MG63 (cell line): Measurements from ENCODE around the gene HTR2A. TPM values are rescaled to one million over a fixed set of nuclear protein-coding genes. Genes with fewer than 3 reads are reported as not detected.
"Not testable (repeated sequence)": the region's sequence is repeated elsewhere in the genome, so short reads cannot be mapped to it uniquely, and the experiment has no call there.

Experiments used
- DNase-seq: peaks from one replicate; pipeline ENCODE4 v3.0.0-alpha.2; 2020
- H3K27me3 ChIP-seq: fragments of 250-450 bp; sonication (Bioruptor Pico); 2 replicates; pipeline ENCODE4 v1.5.1; 2020; ENCODE audit warnings: mild to moderate bottlenecking, moderate library complexity
- H3K36me3 ChIP-seq: fragments of 250-450 bp; sonication (Bioruptor Pico); 2 replicates; pipeline ENCODE4 v1.5.1; 2020; ENCODE audit warnings: mild to moderate bottlenecking, moderate library complexity
- H3K4me3 ChIP-seq: fragments of 250-450 bp; sonication (Bioruptor Pico); 2 replicates; pipeline ENCODE4 v1.5.1; 2020; ENCODE audit warnings: mild to moderate bottlenecking, moderate library complexity
- H3K9me3 ChIP-seq: fragments of 250-450 bp; sonication (Bioruptor Pico); 2 replicates; pipeline ENCODE4 v1.5.1; 2020; ENCODE audit warnings: mild to moderate bottlenecking, moderate library complexity
- total RNA-seq: library from RNA; depleted of rRNA; stranded (reverse); fragments of >200 nt; shearing (Covaris generic); gene quantifications from 2 replicates; pipeline ENCODE4 v1.2.3, GENCODE V29; 2014; ENCODE audit warnings: low replicate concordance

HTR2A gene
- total RNA-seq, 1 experiment from 2014 or later, result not detected

DNA sequence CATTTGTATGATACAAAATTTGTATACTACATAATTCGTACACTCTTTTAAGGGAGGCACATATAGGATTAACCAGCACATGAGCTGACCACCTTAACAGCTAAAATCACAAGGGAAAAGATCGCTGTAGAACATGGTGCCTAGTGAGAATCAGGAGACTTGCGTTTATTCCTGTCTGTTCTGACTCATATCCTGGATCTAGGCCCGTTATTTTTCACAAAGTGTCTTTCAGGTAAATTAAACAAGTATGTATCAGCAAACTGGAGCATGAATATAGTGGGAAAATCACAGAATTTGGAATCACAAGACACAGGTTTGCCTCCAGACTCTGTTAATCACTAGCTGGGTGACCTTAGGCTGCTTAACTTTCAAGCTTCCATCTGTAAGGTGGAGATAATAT, 52.4 kb downstream of the HTR2A start:
- DNase-seq, result no peak
- Histone ChIP-seq H3K36me3 (no peaks in the 10 kb centered on the region), H3K27me3 (no peaks in the 10 kb centered on the region), H3K4me3 (no peak overlapping the region), H3K9me3 (no peaks in the 10 kb centered on the region)

DNA sequence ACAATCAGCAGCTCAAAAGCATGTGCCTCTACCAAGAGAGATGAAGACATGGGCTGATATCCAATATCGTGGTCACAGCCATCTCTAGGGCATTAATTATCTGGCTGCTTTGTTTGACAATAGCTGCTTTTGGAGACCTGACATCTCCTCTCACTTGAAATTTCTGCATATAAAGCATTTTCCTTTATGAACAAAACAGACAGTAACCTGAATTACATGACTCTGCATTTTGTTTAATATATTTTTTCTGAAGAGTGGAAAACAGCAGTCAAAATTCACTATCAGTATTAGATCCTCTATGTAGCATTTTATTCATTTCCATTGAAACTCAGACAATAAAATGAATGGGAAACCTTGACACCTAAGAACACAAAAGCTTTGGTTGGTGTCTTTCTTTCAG, 57.5 kb downstream of the HTR2A start:
- no peaks in the 10 kb centered on the region for H3K9me3 ChIP-seq
- DNase-seq, result no peak
- no peak overlapping the region for H3K4me3 ChIP-seq
- H3K36me3 ChIP-seq, result no peaks in the 10 kb centered on the region
- no peaks in the 10 kb centered on the region for H3K27me3 ChIP-seq

DNA sequence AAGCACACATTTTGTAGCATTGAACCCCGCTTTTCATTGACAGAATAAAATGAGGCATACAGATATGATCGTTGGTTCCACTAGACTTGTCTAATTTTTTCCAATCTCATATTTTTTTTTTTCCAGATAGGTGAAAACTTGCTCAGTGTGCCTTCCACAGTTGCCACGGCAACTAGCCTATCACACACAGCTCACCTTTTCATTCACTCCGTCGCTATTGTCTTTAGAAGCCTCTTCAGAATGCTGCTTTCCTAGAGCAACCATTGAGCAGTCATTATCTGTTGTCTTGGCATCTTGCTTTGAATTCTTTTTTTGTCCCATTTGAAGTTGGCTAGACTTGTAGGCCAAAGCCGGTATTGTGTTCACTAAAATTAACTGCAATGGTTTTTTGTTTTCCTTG, 62.2 kb downstream of the HTR2A start:
- H3K9me3 ChIP-seq, result no peaks in the 10 kb centered on the region
- H3K36me3 ChIP-seq, result no peaks in the 10 kb centered on the region
- H3K27me3 ChIP-seq, result no peaks in the 10 kb centered on the region
- no peak overlapping the region for H3K4me3 ChIP-seq
- no peak for DNase-seq

DNA sequence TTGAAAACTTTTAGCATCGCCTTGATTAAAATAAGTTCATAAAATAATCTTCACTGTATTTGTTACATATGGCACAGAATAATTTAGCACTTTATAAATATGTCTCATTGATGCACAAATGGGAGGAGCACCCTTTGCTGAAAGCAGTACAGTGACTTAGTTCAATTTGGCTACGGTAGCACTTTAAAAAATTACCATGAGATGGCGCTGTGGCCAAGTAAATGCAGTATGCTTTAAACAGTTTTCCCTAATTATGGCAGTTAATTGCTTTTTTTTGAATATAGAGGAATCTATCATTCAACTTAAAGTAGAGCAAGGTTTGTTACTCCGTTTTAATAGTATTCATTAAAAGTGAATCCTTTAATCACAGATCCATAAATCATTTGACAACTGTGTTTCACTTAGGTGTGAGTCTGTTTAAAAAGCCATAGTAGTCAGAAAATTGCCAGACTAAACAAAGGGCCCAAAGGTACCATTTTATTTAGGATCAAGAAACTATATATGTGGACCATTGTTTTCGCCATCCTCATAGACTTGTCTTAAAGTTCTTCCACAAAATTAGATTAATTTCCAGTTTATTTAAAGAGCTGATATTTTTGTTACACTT, 65.2 kb downstream of the HTR2A start:
- DNase-seq, result no peak
- no peaks in the 10 kb centered on the region for H3K36me3 ChIP-seq
- no peaks in the 10 kb centered on the region for H3K27me3 ChIP-seq
- no peaks in the 10 kb centered on the region for H3K9me3 ChIP-seq
- H3K4me3 ChIP-seq, result no peak overlapping the region

DNA sequence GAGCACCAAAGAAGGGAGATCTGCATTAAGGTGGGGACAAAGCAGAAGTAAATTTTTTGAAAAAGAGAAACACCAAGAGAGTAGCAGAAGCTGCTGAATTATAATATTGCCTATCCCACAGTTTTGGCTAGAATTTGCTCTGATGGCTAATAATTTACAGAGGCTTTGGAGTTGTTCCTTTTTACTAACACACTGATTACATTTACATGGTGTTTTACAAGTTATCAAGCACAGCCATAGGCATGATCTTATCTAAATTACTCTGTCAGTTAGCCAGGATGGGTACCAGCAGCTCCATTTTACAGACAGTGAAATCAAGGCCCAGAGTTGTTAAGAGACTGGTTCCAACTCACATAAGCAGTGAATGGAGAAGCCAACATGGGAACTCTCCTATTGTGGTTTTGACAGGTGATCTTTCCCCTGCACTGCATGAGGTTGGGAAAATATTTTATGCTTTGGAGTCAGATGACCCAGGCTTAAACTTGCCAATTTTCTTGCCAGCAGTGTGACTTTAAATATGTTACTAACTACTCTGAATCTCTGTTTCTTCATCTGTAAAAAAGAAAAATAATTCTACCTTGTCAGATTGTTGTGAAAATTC, 66.3 kb downstream of the HTR2A start:
- Histone ChIP-seq H3K27me3 (no peaks in the 10 kb centered on the region), H3K9me3 (no peaks in the 10 kb centered on the region), H3K4me3 (no peak overlapping the region), H3K36me3 (no peaks in the 10 kb centered on the region)
- no peak for DNase-seq

DNA sequence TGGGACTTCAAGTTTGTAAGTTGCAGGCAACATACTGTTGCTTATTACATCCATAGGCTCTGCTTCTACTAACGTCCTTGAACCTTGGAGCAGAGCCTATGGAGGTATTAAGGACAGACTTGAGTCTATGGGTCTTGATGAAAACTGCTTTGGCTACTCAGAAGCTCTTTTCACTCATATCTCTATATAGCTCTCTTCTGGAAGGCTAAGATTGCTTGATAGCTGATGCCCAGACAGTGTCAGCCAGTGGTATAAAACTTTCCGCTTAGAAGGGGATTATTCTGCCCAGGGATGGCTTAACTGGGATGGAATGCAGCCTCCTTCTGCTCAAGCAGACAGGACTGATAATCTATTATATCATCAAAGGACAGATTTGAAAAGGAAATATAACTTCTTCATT, 74.3 kb downstream of the HTR2A start:
- DNase-seq, result no peak
- Histone ChIP-seq H3K27me3 (no peaks in the 10 kb centered on the region), H3K36me3 (no peaks in the 10 kb centered on the region), H3K9me3 (no peaks in the 10 kb centered on the region), H3K4me3 (no peak overlapping the region)

DNA sequence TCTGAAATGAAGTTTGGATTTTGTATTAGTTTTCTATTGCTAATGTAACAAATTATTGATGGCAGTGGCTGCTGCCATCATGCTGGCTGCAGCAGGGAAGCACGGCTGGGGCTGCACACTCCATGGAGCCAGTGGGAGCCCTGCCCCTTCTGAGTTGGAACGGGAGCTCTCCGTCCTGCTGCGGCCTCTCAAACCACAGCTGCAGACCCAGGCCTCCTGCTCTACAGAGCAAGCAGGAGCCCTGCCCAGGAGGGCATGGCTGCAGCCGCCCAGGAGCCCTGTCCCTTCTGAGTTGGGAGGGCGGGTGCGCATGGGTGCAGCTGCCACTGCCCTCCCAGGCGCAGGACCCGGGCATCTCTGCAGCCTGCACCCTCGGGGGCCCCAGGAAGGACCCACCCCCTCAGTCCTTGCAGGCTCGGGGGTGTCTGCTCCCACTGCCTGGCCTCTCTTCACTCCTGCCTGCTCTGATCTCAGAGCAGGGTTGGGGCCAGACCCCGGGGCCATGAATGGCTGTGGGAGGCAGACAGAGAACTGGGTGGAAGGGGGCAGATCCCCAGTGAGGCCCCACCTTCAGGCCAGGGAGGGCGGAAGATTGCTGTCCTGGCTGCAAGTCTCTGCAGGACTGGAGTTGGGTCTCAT, 78.9 kb downstream of the HTR2A start:
- no peaks in the 10 kb centered on the region for H3K27me3 ChIP-seq
- no peak for DNase-seq
- H3K4me3 ChIP-seq, result no peak overlapping the region
- no peaks in the 10 kb centered on the region for H3K9me3 ChIP-seq
- H3K36me3 ChIP-seq, result no peaks in the 10 kb centered on the region

DNA sequence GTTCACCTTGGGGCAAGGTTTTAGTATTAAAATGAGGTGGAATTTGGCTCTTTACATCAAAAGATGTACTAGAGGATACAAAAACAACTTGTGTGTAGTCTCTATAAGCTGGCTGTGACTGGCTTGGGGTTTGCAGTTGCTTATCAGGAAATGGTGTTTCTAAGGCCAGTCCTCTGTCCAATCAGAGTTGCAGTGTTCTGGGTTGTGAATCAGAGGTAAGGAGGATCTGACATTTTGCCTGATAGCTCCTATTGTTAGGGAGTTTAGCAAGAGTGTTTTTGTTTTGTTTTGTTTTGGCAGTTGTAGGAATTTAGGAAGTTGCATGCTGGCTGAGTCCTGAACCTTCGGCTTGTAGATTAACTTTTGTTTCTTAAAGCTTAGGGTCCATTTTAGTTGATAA, 79.8 kb downstream of the HTR2A start:
- no peaks in the 10 kb centered on the region for H3K36me3 ChIP-seq
- H3K4me3 ChIP-seq, result no peak overlapping the region
- no peak for DNase-seq
- peaks cover 4% of the 10 kb centered on the region; the same call in 1 of the 2 replicates for H3K9me3 ChIP-seq
- no peaks in the 10 kb centered on the region for H3K27me3 ChIP-seq

DNA sequence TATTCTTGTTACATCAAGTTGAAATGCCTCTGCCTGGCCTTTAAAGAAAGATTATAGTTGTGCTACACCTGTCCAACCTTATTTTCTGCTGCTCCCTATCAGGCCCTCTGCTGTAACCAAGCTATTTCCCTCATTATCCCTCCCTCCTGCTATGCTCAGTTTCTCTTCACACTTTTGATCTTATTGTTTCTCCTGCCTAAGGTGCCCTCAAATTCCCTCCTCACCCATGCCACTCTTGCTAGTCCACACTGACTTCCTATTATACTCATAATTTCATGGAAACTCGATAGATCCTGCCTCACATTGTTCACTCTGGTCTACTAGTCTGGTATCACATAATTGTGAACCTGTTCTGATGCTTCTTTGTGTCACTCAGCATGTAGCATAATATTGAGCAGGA, 80.5 kb downstream of the HTR2A start:
- H3K4me3 ChIP-seq, result no peak overlapping the region
- H3K36me3 ChIP-seq, result no peaks in the 10 kb centered on the region
- DNase-seq, result no peak
- peaks cover 8% of the 10 kb centered on the region; the same call in 1 of the 2 replicates for H3K9me3 ChIP-seq
- no peaks in the 10 kb centered on the region for H3K27me3 ChIP-seq

DNA sequence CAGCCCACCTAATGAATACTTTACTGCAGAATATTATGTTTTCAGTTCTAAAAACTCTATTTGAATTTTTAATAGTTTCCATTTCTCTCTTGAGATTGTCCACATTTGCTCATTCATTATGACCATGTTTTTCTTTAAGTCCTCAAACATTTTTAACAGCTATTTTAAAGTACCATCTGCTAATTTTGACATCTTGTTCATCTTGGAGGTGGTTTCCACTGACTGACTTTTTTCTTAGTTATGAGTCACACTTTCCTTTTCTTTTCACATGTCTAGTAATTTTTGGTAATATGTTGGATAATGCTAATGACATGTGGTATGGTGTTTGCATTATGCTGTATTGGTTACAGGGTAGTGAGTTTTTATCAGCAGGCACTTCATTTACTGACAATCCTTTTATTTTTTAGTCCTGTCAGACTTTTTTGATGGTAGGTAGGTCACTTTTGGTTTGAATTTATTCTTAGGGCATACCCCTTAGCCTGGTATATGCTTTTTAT, 84.5 kb downstream of the HTR2A start:
- DNase-seq, result no peak
- Histone ChIP-seq H3K9me3 (peaks cover 8% of the 10 kb centered on the region; the same call in 1 of the 2 replicates), H3K27me3 (no peaks in the 10 kb centered on the region), H3K36me3 (no peaks in the 10 kb centered on the region), H3K4me3 (no peak overlapping the region)

DNA sequence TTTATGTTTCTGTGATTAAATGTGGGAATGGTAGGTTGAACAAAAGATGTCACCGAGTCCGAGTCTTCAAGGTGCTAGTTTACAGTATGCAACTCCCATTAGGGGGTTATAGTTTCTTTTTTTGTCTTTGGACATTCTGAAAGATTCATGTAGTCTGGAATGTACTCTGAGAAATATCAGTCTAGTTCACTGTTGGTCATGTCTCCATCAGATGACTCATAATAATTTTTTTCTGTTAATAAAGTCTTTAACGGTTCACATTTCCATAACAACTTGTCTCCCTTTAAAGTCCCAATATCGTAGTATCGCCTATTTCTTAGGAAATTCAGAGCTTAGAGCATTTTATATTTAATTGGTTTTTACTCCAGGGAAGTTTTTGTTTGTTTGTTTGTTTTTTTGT, 86.4 kb downstream of the HTR2A start:
- Histone ChIP-seq H3K9me3 (peaks cover 8% of the 10 kb centered on the region; the same call in 1 of the 2 replicates), H3K4me3 (no peak overlapping the region), H3K27me3 (no peaks in the 10 kb centered on the region), H3K36me3 (no peaks in the 10 kb centered on the region)
- DNase-seq, result no peak

DNA sequence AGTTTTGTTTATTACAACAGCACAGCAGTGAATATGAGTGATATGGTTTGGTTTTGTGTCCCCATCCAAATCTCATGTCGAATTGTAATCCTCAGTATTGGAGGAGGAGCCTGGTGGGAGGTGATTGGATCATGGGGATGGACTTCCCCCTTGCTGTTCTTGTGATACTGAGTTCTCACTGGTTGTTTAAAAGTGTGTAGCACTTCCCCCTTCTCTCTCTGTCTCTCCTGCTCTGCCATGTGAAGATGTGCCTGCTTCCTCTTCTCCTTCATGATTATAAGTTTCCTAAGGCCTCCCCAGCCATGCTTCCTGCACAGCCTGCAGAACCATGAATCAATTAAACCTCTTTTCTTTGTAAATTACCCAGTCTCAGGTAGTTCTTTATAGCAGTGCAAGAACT, 91.9 kb downstream of the HTR2A start:
- not testable (repeated sequence) for DNase-seq, H3K27me3 ChIP-seq

DNA sequence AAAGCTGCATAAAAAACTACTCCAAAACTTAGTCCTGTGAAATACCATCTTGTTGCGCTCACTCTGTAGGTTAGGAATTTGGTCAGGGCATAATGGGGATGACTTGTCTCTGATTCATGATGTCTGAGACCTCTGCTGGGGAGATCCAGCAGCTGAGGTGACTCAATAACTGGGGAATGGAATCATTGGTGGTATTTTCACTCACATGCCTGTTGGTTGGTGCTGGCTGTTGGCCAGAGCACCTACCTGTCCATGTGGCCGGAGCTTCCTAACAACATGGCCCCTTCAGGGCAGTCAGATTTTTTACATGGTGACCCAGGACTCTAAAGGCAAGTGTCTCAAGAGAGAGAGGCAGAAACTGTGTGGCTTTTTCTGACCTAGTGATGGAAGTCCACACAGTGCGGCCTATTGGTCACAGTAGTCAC, 92.5 kb downstream of the HTR2A start:
- Histone ChIP-seq H3K9me3 (no peaks in the 10 kb centered on the region; the same call in 1 of the 2 replicates), H3K27me3 (no peaks in the 10 kb centered on the region), H3K36me3 (no peaks in the 10 kb centered on the region), H3K4me3 (no peak overlapping the region)
- peak; percentile 70 for DNase-seq

More for the DNA sequence above, 91.9 kb downstream of the HTR2A start:
- H3K9me3 ChIP-seq, H3K4me3 ChIP-seq, H3K36me3 ChIP-seq: not testable (repeated sequence)

DNA sequence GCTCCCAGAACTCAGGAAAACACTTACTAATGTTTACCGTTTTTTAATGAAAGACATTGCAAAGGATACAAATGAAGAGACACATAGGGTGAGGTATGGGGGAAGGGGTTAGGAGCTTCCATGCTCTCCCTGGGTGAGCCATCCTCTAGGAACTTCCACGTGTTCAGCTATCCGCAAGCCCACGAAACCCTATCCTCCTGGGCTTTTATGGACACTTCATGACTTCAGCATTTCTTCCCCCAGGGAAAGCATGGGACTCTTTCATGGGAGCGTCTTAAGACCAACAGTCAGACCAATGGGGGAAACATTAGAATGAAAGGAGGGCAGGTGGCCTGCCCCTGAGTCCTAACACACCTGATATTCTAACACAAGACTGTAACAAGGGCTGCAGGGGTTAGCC, 93.3 kb downstream of the HTR2A start:
- H3K36me3 ChIP-seq, result no peaks in the 10 kb centered on the region
- no peaks in the 10 kb centered on the region for H3K27me3 ChIP-seq
- H3K9me3 ChIP-seq, result no peaks in the 10 kb centered on the region; the same call in 1 of the 2 replicates
- DNase-seq, result no peak
- no peak overlapping the region for H3K4me3 ChIP-seq

DNA sequence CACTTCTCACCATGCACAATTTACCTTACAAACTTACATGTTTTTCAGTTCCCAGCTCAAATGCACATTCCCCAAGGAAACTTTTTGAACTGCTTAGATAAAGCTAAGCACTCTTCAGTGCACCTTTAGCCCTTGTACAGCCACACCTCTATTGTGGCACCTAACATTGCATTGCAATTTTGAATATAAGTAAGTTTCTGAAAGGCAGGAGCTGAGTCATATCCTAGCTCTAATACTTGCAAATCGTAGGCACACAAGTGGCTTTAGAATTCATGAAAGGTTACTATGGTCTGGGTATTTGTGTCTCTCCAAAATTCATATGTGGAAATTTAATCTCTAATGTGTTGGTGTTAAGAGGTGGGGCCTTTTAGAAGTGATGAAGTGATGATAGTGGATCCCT, 95.0 kb downstream of the HTR2A start:
- Histone ChIP-seq H3K4me3 (no peak overlapping the region), H3K36me3 (no peaks in the 10 kb centered on the region), H3K27me3 (no peaks in the 10 kb centered on the region), H3K9me3 (no peaks in the 10 kb centered on the region; the same call in 1 of the 2 replicates)
- no peak for DNase-seq

DNA sequence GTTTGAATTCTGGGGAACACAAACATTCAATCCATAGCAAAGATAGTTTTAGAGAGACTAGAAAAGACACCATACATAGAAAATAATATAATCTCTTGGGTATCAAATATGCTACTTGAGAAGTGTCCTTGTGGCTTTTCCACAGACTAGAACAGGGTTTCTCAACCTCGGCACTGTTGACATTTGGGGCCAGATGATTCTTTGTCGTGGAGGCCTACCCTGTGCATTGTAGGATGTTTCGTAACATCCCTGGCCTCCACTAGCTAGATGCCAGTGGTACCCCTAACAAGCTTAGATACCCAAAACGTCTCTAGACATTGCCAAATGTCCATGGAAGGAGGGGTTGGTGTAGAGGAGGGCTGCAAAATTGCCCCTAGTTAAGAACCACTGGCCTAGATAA, 97.7 kb downstream of the HTR2A start:
- no peaks in the 10 kb centered on the region for H3K27me3 ChIP-seq
- no peaks in the 10 kb centered on the region for H3K9me3 ChIP-seq
- H3K36me3 ChIP-seq, result peaks cover 9% of the 10 kb centered on the region; the same call in 1 of the 2 replicates
- no peak overlapping the region for H3K4me3 ChIP-seq
- no peak for DNase-seq

DNA sequence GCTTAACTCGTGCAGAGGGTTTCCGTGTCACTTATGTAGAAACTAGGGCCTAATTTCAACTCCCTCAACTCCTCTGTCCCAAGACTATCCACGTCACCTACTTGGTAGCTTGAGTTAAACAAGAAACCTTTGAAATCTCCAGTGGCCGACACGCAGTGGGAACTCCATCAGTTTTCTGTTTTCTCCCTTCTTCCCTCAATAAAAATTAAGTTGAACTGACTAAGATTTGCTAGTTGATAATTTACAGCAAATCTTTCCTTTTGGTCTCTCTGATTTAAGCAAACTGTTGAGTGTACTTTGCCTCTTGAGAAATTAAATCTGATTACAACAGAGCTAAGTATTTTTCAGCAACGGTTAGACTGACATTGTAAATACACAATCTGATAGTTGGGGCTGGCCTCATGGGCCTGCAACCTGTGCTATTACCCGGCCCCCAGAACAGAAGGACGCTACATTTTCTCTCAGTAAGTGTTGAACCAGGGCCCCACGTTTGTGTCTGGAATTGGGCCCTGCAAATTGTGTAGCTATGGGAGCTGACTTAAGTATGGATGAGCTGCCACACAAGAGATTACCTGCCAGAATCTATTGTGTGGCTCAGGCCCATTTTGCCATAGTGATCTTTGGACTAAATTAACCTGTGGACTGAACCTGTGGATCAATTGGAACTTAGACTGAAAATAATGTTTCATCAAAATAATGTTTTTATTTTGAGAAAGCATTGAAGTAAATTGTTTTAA, 99.2 kb downstream of the HTR2A start:
- no peak for DNase-seq

More for the DNA sequence above, 99.2 kb downstream of the HTR2A start:
- no peaks in the 10 kb centered on the region for H3K9me3 ChIP-seq
- peak overlapping the region; percentile 87 for H3K4me3 ChIP-seq
- H3K36me3 ChIP-seq, result peaks cover 9% of the 10 kb centered on the region; the same call in 1 of the 2 replicates
- H3K27me3 ChIP-seq, result no peaks in the 10 kb centered on the region
